HG03108 (cell line): ENCODE measurements around the gene SLC7A6.

Source experiments
- ATAC-seq: cut with Tn5 transposase; IDR thresholded peaks from one replicate; pipeline ENCODE4 v1.9.1; 2021; ENCODE audit warnings: moderate library complexity; ENCODE audit not compliant: unreplicated experiment

The SLC7A6 gene

GRCh38 chr16:68234188-68235107 is 29.9 kb upstream of the SLC7A6 start:
- ATAC-seq, result no peak

GRCh38 chr16:68235108-68235886 is 29.0 kb upstream of the SLC7A6 start:
- no peak for ATAC-seq

DNA sequence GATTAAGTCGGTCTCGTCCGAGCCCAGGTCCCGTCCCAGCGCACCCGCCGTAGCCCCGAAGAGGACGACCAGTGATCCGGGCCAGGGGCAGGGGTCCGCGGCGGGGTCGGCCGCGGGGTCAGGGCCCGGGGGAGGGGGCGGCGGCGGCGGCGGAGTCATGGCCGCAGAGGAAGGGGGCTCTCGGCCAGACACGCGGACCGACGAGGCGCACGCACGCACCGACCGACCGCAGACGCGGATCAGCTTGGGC is 28.5 kb upstream of the SLC7A6 start, which contains the start of gene ESRP2:
ESRP2 (minus strand) TSS at position 241 of the 250 bp plus-strand sequence; CDS start at position 159, 82 bp downstream.
- ATAC-seq, result no peak

DNA sequence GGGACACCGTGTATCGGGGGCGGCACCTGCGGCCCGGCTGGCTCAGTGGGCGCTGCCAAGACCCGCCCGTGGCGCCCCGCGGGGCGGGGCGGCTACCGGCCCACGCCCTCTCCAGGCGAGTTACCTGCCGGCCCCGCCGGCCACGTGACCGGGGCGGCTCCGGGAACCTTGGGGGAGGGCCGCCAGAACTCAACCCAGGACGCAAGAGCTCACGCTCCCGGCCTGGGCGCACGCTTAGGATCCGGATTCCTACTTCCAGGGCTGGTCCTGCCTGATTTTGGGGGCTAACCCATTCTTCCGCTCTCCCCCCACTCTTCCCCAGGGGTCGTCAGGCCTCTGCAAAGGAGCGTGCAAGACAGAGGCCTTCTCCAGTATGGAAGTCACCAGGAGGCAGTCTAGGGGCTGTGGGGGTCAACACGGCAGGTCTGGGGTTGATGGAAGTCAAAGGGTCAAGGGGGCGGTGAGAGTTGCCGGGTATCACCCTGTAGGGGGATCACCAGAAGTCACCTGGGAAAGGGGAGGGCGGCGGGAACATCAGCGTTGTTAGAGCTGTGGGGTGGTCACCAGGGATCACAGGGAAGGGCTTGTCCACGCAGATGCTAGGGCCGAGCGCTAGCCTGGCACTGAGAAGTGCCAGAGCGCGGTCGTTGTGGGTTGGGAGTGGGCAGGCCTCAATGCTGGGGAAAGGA is 28.0 kb upstream of the SLC7A6 start:
- no peak for ATAC-seq

- no peak for ATAC-seq
Measured at GRCh38 chr16:68236826-68237242, 27.5 kb upstream of the SLC7A6 start.

DNA sequence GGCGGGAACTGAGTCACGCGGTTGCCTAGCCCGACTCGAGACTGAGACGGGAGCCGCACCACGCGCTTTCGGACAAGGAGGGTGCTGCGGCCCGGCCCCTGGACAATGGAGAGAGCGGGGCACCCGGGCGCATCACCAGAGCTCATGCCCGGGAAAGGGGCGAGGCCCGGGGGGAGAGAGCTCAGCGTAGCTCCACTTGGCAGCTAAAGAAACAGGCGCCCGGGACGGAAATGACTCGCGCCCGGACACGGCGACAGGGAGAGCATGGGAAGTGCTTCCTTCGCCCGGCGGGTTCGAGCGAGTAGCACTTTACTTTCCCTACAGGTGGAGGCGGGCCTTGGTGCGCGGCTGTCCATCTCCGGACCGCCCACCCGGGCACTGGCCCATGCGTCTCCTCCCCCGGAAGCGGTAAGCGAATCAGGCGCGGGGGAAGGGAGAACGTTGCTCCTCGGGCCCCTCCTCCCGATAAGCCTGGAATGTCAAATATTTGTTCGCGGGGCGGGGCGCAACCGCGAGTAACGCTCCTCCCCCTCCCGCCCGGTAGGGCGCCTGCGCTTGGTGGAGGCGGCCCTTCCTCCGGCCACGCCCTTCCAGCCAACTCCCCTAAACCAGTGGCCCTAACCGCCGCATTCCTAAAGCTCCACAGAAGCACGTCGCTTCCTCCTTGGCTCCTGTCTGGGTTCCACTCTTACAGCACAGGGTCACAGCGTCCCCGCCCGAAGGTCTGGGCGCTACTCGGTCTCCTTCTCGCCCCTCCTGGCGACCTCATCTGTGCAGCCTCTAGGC is 26.9 kb upstream of the SLC7A6 start:
- ATAC-seq, result peak; percentile 71

DNA sequence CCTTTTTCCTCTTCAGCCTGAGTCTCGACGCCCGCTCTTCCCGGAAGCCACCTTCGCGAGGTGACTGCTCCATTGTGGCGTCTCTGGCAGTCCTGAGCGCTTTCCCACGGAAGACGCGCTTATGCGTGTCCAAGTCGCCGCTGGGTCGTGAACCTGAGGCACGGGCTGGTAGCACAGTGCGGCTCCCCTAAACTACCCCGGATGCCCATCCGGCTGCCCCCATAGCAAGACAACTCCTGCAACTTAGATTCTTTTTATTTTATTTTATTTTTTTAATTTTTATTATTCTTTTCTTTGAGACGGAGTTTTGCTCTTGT is 26.3 kb upstream of the SLC7A6 start:
- peak; percentile 13 for ATAC-seq

GRCh38 chr16:68242085-68242484 is 22.2 kb upstream of the SLC7A6 start:
- ATAC-seq, result no peak

DNA sequence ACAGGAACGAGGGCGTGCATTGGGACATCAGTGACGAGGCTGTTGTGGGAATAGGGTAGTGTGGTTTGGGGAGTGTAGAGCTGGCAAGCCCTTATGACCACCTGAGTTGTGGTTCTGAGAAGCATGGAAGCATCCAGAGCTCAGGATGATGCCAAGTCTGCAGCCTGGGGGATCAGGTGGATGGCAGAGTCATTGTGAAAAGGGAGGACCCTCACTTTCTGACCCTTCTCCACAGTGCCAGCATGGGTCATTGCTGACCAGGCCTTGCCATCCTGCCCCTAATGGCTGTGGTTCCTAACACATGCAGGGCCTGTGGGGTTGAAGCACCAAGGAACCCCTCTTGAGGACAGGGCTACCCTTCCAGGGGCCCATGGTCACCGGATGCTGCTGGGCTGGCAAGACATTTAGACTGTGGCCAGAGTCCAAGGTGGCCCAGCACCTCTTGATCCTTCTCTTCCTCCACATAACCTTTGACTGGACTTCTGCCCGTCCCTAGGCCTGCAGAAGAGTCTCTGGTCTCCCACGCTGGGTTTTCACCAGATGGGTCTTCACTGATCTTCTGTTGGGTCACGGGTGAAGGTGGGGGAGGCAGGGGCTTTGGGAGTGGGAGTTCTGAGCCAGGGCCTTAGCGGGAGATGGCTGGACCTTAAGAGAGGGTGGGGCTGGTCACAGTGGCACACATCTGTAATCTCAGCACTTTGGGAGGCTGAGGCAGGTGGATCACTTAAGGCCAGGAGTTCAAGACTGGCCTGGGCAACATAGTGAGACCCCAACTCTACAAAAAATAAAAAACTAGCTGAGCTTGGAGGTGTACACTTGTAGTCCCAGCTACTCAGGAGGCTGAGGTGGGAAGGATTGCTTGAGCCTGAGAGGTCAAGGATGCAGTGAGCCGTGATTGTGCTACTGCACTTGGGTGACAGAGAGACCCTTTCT is 21.1 kb upstream of the SLC7A6 start:
- ATAC-seq, result no peak

- ATAC-seq, result no peak
Measured at GRCh38 chr16:68244481-68244902, 19.8 kb upstream of the SLC7A6 start.

- ATAC-seq, result peak; percentile 80
Measured at GRCh38 chr16:68244903-68245853, 19.1 kb upstream of the SLC7A6 start, which contains the start of gene PLA2G15. PLA2G15 (plus strand) TSS chr16:68245373; CDS start chr16:68245427, 54 bp downstream.

GRCh38 chr16:68246121-68246520 is 18.2 kb upstream of the SLC7A6 start:
- ATAC-seq, result no peak

GRCh38 chr16:68246666-68247065 is 17.7 kb upstream of the SLC7A6 start:
- no peak for ATAC-seq

DNA sequence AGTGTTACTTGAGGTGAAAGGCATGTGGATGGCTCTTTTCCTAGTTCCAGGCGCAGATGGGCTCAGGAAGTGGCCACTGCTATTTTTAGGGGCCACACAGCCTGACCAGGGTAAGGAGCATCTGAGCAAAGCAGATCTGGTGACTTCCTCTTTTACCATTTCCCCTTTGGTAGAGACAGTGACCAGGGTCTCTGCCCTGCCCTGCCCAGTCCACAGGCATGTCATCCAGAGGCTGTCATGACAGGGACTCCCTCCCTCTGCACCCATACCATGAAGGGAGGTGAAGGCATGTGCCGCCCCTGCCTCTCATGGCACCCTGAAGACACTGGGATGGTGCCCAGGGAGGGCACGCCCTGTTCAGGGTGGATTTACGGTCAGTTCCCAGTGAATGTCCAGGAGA is 16.9 kb upstream of the SLC7A6 start:
- no peak for ATAC-seq

DNA sequence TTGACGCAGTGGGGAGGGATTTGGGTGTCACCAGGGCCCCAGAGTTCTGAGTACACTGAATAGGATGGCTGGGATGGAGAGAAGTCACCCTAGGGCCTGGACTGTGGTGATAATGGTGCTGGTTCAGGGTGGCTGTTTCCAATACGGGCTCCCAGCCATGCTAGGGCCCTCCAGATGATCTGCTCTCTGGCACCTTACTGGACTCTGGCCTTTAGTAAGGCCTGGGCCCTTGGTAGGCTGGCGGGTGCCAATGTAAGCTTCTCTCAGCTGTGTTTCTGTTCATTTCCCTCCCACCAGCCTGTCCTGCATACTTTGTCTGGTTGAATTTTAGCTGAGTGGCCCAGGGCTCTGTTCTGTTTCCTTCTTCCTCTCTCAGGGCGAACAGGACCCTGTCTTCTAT is 16.4 kb upstream of the SLC7A6 start:
- ATAC-seq, result no peak

DNA sequence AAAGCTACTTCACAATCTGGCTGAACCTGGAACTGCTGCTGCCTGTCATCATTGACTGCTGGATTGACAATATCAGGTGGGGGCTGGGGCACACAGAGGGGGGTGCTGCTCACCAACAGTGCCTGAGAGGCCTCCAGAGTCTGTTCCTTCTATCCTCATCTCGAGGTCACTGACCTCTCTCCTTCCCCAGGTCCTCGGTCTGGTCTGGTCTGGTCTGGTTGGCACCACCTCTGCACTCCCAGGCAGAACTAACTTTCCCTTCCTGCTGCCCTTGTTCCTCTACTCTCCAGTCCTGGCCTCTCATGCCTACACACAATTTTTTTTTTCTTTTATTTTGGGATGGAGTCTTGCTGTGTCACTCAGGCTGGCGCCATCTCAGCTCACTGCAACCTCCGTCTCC is 15.0 kb upstream of the SLC7A6 start:
- no peak for ATAC-seq

DNA sequence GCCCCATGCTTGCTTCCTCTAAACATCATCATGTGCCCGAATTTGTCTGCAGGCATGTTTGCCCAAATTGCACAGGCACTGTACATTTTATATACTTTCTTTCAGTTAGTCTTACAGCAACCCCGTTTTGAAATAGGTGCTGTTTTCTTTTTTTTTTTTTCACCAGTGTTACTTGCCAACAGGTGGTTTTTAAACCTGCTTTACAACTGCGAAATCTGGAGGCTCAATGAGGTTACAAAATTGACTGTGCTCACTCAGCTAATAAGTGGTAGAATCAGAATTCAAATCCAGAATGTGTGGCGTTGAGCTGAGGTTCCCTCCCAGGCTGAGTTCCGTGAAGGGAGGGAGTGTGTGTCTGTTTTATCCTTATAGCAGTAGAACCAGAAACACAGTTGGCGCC is 13.4 kb upstream of the SLC7A6 start:
- ATAC-seq, result no peak

GRCh38 chr16:68251832-68252231 is 12.5 kb upstream of the SLC7A6 start:
- ATAC-seq, result no peak

DNA sequence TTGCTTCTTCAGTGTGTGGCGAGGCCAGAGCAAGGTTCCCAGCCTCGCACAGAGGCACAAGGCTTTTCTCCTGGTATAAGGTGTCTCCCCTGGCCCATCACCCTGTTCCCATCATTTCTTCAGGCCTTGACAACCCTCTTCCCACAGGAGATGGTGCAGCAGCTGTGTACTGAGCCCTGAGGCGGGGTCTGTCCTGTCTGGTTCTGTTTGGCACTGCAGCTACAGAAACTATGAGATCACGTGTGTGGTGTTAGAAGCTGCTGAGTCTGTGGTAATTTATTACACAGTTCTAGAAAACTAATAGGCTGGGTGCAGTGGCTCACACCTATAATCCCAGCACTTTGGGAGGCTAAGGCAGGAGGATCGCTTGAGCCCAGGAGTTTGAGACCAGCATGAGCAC is 11.9 kb upstream of the SLC7A6 start:
- ATAC-seq, result no peak
